ENCODE data around the gene VPS35.

The VPS35 gene

DNA sequence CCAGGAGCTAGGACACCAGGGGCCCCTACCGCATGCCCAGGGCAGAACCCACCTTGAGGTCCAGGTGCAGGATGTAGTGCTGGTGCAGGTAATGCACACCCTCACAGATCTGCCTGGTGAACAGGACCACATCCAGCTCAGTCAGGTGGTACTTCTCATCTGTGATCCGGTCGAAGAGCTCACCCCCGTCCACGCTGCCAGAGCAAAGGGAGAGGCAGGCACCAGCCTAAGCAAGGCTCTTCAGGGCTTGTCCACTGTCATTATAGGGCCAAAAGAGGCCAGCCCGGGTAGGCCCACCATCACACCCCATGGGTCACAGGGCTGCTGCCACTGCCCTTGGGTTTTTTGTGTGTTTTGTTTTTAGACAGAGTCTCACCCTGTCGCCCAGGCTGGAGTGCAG is 38.2 kb upstream of the VPS35 start:
- Mint-ChIP-seq H3K4me1 (no peaks in the 10 kb centered on the region), H3K27me3 (no peaks in the 10 kb centered on the region), H3K36me3 (ENCODE audit: insufficient read depth) (peaks cover 2% of the 10 kb centered on the region), H3K4me3 (no peak overlapping the region), H3K9me3 (no peaks in the 10 kb centered on the region), H3K27ac (ENCODE audit: low read depth) (no peak overlapping the region)
- DNase-seq (ENCODE audit: low spot score in 2 of 2), result no peak
- no peak for ATAC-seq (replicated peaks; ENCODE audit: extremely low read depth, poor library complexity, severe bottlenecking)

- ATAC-seq (replicated peaks; ENCODE audit: extremely low read depth, poor library complexity, severe bottlenecking), result no peak
- no peaks in the 10 kb centered on the region for H3K4me1 Mint-ChIP-seq
- H3K4me3 Mint-ChIP-seq, result no peak overlapping the region
- DNase-seq (ENCODE audit: low spot score in 2 of 2), result no peak
- peaks cover 2% of the 10 kb centered on the region for H3K36me3 Mint-ChIP-seq (ENCODE audit: insufficient read depth)
- H3K27ac Mint-ChIP-seq (ENCODE audit: low read depth), result no peak overlapping the region
- no peaks in the 10 kb centered on the region for H3K9me3 Mint-ChIP-seq
- no peaks in the 10 kb centered on the region for H3K27me3 Mint-ChIP-seq
Observed at GRCh38 chr16:46721885-46722284, 32.9 kb upstream of the VPS35 start.

DNA sequence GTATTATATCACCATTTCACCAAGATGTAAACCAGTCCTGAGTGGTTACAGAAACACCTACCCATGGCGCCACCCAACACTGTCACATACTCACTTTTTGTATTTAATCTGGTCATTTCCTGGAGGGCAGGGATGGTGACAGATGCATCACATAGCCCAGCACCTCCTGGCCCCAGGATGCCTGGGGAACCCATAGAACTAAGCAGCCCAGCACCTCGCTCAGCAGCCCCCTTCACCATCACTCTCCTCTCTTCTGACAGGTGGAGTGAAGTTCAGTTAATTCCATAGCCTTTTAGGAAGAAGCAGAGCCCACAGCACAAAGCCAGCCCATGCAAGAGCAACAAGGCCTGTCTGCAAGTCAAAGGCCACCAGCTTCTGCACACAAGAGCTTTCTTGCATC is 31.6 kb upstream of the VPS35 start:
- DNase-seq (ENCODE audit: low spot score in 2 of 2) (no peak), ATAC-seq (replicated peaks; ENCODE audit: extremely low read depth, poor library complexity, severe bottlenecking) (no peak)
- no peaks in the 10 kb centered on the region for H3K9me3 Mint-ChIP-seq
- no peaks in the 10 kb centered on the region for H3K36me3 Mint-ChIP-seq (ENCODE audit: insufficient read depth)
- H3K4me3 Mint-ChIP-seq, result no peak overlapping the region
- H3K4me1 Mint-ChIP-seq, result no peaks in the 10 kb centered on the region
- H3K27ac Mint-ChIP-seq (ENCODE audit: low read depth), result no peak overlapping the region
- no peaks in the 10 kb centered on the region for H3K27me3 Mint-ChIP-seq

GRCh38 chr16:46719528-46719927 is 30.6 kb upstream of the VPS35 start:
- Mint-ChIP-seq H3K4me1 (no peaks in the 10 kb centered on the region), H3K9me3 (no peaks in the 10 kb centered on the region), H3K27ac (ENCODE audit: low read depth) (no peak overlapping the region), H3K36me3 (ENCODE audit: insufficient read depth) (no peaks in the 10 kb centered on the region), H3K4me3 (no peak overlapping the region), H3K27me3 (no peaks in the 10 kb centered on the region)
- ATAC-seq (replicated peaks; ENCODE audit: extremely low read depth, poor library complexity, severe bottlenecking) (no peak), DNase-seq (ENCODE audit: low spot score in 2 of 2) (no peak)

GRCh38 chr16:46718214-46718613 is 29.2 kb upstream of the VPS35 start:
- Mint-ChIP-seq H3K4me1 (no peaks in the 10 kb centered on the region), H3K9me3 (no peaks in the 10 kb centered on the region), H3K36me3 (ENCODE audit: insufficient read depth) (no peaks in the 10 kb centered on the region), H3K27me3 (no peaks in the 10 kb centered on the region), H3K4me3 (no peak overlapping the region), H3K27ac (ENCODE audit: low read depth) (no peak overlapping the region)
- ATAC-seq (replicated peaks; ENCODE audit: extremely low read depth, poor library complexity, severe bottlenecking) (no peak), DNase-seq (ENCODE audit: low spot score in 2 of 2) (no peak)

GRCh38 chr16:46717692-46718091 is 28.7 kb upstream of the VPS35 start:
- Mint-ChIP-seq H3K27me3 (no peaks in the 10 kb centered on the region), H3K9me3 (no peaks in the 10 kb centered on the region), H3K36me3 (ENCODE audit: insufficient read depth) (no peaks in the 10 kb centered on the region), H3K27ac (ENCODE audit: low read depth) (no peak overlapping the region), H3K4me3 (no peak overlapping the region), H3K4me1 (no peaks in the 10 kb centered on the region)
- ATAC-seq (replicated peaks; ENCODE audit: extremely low read depth, poor library complexity, severe bottlenecking), result no peak
- no peak for DNase-seq (ENCODE audit: low spot score in 2 of 2)

DNA sequence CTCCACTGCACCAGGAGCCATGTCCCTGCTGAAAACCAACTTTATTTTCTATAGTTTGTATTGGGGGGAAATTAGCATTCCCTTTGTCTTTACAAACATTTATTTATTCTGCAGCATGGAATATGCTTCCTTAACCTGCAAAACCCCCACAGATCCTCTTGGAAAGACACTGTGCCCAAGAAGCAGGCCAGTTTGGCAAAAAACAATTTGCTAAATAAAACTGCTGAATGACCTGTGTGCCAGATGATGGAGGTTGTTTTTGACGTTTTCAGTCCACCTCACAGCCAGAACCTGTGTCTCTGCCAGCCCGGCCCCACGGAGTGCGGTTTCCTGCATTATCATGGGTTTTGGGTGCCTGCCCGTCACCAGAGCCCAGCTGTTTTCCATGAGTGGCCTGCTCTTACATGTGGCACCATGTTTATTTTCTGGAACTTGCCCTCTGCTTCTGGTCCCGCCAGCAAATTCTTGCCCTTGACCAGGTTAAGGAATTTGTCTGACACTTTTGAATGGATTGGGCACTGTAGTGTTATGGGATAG is 26.9 kb upstream of the VPS35 start:
- Mint-ChIP-seq H3K36me3 (ENCODE audit: insufficient read depth) (no peaks in the 10 kb centered on the region), H3K4me3 (no peak overlapping the region), H3K27me3 (no peaks in the 10 kb centered on the region), H3K27ac (ENCODE audit: low read depth) (no peak overlapping the region), H3K9me3 (no peaks in the 10 kb centered on the region), H3K4me1 (no peaks in the 10 kb centered on the region)
- ATAC-seq (replicated peaks; ENCODE audit: extremely low read depth, poor library complexity, severe bottlenecking) (no peak), DNase-seq (ENCODE audit: low spot score in 2 of 2) (no peak)

DNA sequence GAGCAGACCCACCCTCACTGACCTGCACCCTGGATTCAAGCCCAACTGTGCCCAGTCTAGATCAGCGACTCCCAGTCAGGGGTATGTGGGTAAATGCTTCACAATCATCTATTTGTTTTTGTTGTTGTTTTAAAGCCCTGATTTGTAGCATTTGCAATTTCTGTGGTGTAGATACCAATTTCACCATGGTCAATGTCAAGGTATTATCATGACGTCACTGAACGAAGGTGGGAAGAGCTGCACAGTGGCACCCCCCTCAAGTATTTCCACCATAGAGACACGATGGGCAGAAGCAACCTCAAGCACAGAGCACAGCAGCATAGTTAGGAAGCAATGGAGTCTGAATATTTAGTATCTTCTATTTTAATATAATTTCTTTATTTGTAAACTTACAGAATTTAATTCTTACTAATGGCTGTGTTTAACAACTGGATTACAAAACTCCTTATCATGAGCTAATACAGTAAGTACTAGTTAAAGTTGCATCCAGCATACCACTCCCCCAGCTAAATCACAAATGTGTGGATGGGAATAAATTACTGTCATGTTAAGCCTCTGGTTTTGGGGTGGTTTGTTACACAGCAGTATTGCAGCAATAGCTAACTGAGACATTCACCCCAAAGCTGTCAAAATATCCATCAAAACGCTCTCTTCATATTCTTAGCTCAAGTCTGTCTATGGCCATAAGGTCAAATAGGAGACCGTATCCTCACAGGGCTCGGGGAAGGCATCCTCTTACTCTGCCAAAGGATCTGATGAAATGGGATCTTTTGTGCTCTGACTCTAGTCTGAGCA is 26.0 kb upstream of the VPS35 start:
- Mint-ChIP-seq H3K4me3 (no peak overlapping the region), H3K27me3 (no peaks in the 10 kb centered on the region), H3K27ac (ENCODE audit: low read depth) (no peak overlapping the region), H3K4me1 (no peaks in the 10 kb centered on the region), H3K9me3 (no peaks in the 10 kb centered on the region), H3K36me3 (ENCODE audit: insufficient read depth) (no peaks in the 10 kb centered on the region)
- ATAC-seq (replicated peaks; ENCODE audit: extremely low read depth, poor library complexity, severe bottlenecking) (no peak), DNase-seq (ENCODE audit: low spot score in 2 of 2) (no peak)

- Mint-ChIP-seq H3K4me1 (no peaks in the 10 kb centered on the region), H3K27ac (ENCODE audit: low read depth) (no peak overlapping the region), H3K9me3 (no peaks in the 10 kb centered on the region), H3K36me3 (ENCODE audit: insufficient read depth) (no peaks in the 10 kb centered on the region), H3K4me3 (no peak overlapping the region), H3K27me3 (no peaks in the 10 kb centered on the region)
- DNase-seq (ENCODE audit: low spot score in 2 of 2) (no peak), ATAC-seq (replicated peaks; ENCODE audit: extremely low read depth, poor library complexity, severe bottlenecking) (no peak)
Observed at GRCh38 chr16:46713634-46714033, 24.7 kb upstream of the VPS35 start.

DNA sequence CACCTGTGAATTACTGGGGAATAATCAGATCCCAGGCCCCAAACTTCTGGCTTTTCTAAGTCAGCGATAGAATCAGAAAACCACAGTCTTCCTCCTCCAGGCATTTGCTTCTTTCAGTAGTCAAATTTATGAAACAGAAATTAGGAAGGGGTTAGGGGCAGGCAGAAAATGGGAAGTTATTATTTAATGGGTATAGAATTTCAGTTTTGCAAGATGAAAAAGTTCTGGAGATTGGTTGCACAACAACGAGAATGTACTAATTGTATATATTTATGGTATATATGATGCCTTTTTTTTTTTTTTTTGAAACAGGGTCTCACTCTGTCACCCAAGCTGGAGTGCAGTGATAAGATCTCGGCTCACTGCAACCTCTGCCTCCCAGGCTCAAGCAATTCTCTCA is 23.9 kb upstream of the VPS35 start:
- H3K4me3 Mint-ChIP-seq, result no peak overlapping the region
- DNase-seq (ENCODE audit: low spot score in 2 of 2) (no peak), ATAC-seq (replicated peaks; ENCODE audit: extremely low read depth, poor library complexity, severe bottlenecking) (no peak)
- H3K27ac Mint-ChIP-seq (ENCODE audit: low read depth), result no peak overlapping the region
- no peaks in the 10 kb centered on the region for H3K36me3 Mint-ChIP-seq (ENCODE audit: insufficient read depth)
- no peaks in the 10 kb centered on the region for H3K27me3 Mint-ChIP-seq
- no peaks in the 10 kb centered on the region for H3K4me1 Mint-ChIP-seq
- no peaks in the 10 kb centered on the region for H3K9me3 Mint-ChIP-seq

- H3K27ac Mint-ChIP-seq (ENCODE audit: low read depth), result no peak overlapping the region
Observed at GRCh38 chr16:46711106-46712058, 22.4 kb upstream of the VPS35 start.

GRCh38 chr16:46709469-46710005 is 20.6 kb upstream of the VPS35 start:
- H3K27ac Mint-ChIP-seq (ENCODE audit: low read depth), result no peak overlapping the region
- ATAC-seq (replicated peaks; ENCODE audit: extremely low read depth, poor library complexity, severe bottlenecking) (no peak), DNase-seq (ENCODE audit: low spot score in 2 of 2) (no peak)
- no peak overlapping the region for H3K4me3 Mint-ChIP-seq
- no peaks in the 10 kb centered on the region for H3K27me3 Mint-ChIP-seq
- no peaks in the 10 kb centered on the region for H3K9me3 Mint-ChIP-seq
- no peaks in the 10 kb centered on the region for H3K4me1 Mint-ChIP-seq
- no peaks in the 10 kb centered on the region for H3K36me3 Mint-ChIP-seq (ENCODE audit: insufficient read depth)

More at GRCh38 chr16:46711106-46712058, 22.4 kb upstream of the VPS35 start:
- Mint-ChIP-seq H3K27me3 (no peaks in the 10 kb centered on the region), H3K9me3 (no peaks in the 10 kb centered on the region), H3K4me1 (no peaks in the 10 kb centered on the region), H3K36me3 (ENCODE audit: insufficient read depth) (no peaks in the 10 kb centered on the region), H3K4me3 (no peak overlapping the region)
- no peak for DNase-seq (ENCODE audit: low spot score in 2 of 2)
- ATAC-seq (replicated peaks; ENCODE audit: extremely low read depth, poor library complexity, severe bottlenecking), result no peak
